Measurements from ENCODE around the gene XPR1.
"Not testable (repeated sequence)": the region's sequence is repeated elsewhere in the genome, so short reads cannot be mapped to it uniquely, and the experiment has no call there.

The XPR1 gene

GRCh38 chr1:180646093-180646492 lies 14.3 kb downstream of the XPR1 start:
- no peak for DNase-seq

- DNase-seq = no peak
These were observed 14.7 kb downstream of the XPR1 start for GRCh38 chr1:180646547-180646946.

GRCh38 chr1:180652792-180653191 lies 21.0 kb downstream of the XPR1 start:
- DNase-seq = no peak

DNA sequence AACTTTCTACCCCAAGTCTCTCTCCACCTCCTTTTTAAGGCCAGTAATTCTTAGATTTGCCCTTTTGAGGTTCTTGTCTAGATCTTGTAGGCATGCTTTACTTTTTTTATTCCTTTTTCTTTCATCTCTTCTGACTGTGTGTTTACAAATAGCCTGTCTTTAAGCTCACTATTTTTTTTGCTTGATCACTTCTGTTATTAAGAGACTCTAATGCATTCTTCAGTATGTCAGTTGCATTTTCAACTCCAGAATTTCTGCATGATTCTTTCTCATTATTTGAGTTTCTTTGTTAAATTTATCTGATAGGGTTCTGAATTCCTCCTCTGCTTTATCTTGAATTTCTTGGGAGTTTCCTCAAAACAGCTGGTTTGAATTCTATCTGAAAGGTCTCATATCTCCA lies 30.9 kb downstream of the XPR1 start:
- DNase-seq = no peak

- no peak for DNase-seq
These were observed 38.9 kb downstream of the XPR1 start for GRCh38 chr1:180670681-180671080.

DNA sequence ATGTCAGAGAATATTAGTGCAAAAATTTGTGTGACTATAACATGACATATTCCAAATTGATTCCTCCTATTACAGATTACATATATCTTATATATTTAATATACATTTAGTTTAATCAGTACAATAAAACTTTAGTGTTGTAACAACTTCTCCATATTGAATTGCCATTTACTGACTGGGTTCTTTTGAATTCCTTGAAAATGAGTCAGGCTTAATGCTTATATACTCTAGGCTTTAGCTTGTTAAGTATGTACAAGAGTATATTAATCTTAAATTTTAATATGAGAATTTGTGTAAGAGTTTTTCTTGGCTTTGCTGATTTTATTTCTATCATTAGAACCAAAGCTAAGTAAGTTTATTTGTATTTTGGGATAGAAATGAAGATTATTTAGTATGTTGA lies 40.3 kb downstream of the XPR1 start:
- no peak for DNase-seq

DNA sequence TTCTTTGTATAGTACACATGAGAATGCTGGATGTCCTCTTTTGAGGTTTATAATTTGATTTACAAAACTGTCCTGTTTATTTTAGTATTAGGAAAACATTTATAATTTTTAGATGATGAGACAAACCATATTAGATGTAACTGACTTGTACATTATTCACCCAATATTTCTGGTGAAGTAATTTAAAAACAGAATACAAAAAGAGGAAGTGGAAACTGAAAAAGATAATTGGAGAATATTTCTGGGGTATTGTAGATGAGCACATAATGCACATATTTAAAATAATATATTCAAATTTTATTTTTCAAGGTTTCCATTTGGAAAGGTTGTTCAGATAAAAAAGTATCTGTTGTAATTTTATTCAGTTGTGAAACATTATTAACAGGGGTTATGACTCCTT lies 40.7 kb downstream of the XPR1 start:
- DNase-seq = no peak

DNA sequence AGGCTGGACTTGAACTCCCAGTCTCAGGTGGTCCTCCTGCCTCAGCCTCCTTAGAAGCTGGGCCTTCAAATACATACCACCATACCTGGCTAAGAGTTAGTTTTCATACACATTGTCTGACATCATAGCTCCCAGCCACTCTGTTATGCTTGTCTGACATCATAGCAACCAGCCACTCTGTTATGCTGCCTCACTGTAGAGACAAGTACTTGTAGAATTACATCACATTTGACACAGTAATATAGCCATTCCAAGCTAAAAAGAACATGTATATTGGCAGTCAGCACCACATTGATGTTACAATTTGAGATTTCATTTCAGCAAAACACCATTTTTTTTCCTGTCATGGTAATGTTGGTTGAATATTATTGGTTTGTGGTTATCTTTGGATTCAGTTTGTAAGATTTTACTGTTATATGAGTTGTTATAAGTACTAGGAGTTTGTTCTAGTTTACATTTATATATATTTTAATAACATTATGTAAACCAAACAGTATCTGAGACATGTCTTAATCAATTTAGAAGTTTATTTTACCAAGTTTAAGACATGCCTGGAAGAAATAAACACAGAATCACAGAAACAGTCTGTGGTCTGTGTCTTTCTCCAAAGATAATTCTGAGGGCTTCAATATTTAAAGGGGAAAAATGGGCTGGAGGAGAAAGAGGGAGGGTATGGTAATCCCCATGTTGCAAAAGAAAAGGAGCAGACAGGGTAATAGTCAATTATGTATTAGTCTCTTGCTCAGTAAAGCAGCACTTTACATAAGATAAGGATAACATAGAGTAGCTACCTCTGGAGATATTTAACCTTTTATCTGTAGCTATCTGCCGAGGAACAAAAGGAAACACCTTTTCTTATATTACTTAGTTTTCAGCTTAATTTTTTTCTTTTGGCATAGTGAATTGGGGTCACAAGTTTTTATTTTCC lies 43.0 kb downstream of the XPR1 start:
- no peak for DNase-seq

GRCh38 chr1:180675586-180675985 lies 43.8 kb downstream of the XPR1 start:
- DNase-seq = no peak

- DNase-seq = no peak
These were observed 48.8 kb downstream of the XPR1 start for GRCh38 chr1:180680558-180681144.

GRCh38 chr1:180683117-180683516 lies 51.3 kb downstream of the XPR1 start:
- not testable (repeated sequence) for DNase-seq

GRCh38 chr1:180691322-180691913 lies 59.6 kb downstream of the XPR1 start:
- no peak for DNase-seq

DNA sequence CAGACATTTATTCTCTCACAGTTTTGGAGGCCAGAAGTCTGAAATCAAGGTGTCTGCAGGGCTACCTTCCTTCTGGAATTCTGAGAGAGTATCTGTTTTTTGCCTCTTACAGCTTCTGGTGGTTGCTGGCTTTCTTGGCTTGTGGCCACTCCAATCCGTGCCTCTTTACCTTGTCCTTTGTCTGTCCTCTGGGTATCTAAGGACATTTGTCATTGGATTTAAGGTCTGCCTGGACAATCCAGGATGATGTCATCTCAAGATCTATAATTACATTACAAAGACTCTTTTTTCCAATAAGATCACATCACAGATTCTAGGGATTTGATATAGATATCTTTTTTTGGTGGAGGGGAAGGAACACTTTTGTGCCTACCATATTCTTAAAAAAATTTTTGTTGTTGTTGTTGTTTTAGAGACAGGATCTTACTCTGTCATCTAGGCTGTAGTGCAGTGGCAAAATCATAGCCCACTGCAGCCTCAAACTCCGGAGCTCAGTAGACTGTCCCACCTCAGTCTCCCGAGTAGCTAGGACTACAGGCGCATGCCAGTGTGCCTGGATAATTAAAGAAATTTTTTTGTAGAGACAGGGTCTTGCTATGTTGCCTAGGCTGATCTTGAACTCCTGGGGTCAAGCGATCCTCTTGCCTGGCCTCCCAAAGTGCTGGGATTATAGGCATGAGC lies 61.9 kb downstream of the XPR1 start:
- DNase-seq = no peak

DNA sequence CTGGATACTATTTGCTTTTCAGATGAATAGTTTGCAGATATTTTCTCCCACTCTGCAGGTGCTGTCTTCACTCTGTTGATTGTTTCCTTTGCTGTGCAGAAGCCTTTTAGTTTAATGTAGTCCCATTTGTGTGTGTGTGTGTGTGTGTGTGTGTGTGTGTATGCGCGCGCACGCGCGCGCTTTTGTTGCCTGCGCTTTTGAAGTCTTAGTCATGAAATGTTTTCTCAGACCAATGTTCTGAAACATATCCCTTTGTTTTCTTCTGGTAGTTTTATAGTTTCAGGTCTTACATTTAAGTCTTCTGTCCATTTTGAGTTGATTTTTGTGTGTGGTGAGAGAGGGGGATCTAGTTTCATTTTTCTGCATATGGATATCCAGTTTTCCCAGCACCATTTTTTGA lies 63.5 kb downstream of the XPR1 start:
- DNase-seq = no peak

- DNase-seq = no peak
These were observed 64.5 kb downstream of the XPR1 start for GRCh38 chr1:180696361-180696760.

DNA sequence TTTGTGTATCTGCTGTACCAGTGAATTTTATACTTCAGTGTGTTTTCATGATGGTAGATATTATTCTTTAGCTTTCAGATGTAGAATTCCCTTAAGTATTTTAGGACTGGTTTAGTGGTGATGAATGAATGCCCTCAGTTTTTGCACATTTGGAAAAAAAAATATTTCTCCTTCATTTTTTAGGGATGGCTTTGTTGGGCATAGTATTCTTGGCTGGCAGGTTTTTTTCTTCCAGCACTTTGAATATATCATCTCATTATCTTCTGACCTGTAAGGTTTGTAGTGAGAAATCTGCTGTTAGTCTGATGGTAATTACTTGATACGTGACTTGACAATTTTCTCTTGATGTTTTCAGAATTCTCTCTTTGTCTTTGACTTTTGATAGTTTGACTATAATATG lies 66.8 kb downstream of the XPR1 start:
- no peak for DNase-seq

GRCh38 chr1:180702376-180702775 lies 70.6 kb downstream of the XPR1 start:
- not testable (repeated sequence) for DNase-seq

DNA sequence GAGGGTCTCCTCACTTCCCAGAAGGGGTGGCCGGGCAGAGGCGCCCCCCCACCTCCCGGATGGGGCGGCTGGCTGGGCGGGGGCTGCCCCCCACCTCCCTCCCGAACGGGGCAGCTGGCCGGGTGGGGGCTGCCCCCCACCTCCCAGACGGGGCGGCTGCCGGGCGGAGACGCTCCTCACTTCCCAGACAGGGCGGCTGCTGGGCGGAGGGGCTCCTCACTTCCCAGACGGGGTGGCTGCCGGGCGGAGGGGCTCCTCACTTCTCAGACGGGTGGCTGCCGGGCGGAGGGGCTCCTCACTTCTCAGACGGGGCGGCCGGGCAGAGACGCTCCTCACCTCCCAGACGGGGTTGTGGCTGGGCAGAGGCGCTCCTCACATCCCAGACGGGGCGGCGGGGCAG lies 78.9 kb downstream of the XPR1 start:
- not testable (repeated sequence) for DNase-seq

GRCh38 chr1:180711260-180711659 lies 79.4 kb downstream of the XPR1 start:
- DNase-seq = not testable (repeated sequence)

DNA sequence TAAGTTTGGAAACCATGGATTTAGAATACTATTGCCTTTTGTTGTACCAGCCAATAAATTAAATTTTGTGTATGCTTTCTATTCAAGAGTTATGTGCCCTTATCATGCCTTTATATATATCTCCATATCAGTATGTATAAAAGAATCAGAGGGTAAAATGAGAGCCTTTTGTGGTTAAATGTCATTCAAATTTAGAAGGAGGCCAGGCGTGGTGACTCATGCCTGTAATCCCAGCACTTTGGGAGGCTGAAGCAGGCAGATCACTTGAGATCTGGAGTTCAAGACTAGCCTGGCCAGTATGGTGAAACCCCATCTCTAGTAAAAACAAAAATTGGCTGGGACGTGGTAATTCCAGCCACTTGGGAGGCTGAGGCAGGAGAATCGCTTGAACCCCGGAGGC lies 88.9 kb downstream of the XPR1 start:
- no peak for DNase-seq

DNA sequence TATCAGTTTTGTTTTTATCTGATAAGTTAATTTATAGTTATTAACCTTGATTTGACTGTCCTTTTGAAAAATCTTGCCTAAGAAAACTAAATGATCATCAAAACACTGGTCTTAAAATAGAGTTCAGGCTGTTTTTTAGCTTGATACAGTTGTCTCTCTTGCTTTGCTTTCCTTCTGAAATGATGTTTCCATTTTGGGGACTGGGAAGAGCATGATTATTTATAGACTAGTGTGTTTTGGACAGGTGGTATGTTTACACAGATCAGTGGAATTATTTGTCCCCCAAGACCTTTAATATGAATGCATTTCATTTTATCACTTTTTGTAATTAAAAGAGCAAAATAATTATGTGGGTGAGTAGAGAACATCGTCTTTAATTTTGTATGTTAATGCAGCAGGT lies 90.8 kb downstream of the XPR1 start:
- no peak for DNase-seq

DNA sequence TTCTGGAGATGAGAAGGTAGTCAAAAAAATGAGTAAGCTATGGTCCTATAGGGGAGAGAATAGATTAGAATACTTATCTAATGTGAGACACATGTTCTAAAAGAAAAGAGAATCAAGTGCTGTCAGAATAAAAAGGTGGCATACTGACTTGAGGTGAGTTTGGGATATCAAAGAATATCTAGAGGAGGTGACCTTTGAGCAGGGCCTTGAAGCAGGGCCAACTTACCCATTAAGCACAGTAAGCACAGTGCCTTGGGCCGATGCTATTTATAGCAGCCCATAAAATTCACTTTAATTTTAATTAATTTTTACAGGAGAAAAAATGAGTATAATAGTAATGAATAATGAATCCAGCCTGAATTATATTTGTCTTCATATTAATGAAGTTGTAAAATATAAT lies 92.2 kb downstream of the XPR1 start:
- DNase-seq = no peak

GRCh38 chr1:180726024-180726423 lies 94.2 kb downstream of the XPR1 start:
- not testable (repeated sequence) for DNase-seq

Measured in GOT3 (cell line).